Epithelial cell of prostate (primary cell): Measurements from ENCODE around the gene VARS1.

ENCODE experiments used
- DNase-seq: peaks from one replicate; pipeline ENCODE4 v3.0.0-alpha.2; 2011; ENCODE audit warnings: low read depth, low spot score
- H3K27ac ChIP-seq: fragments of 450-650 bp; 2 replicates; pipeline ENCODE4 v1.5.1; 2017; ENCODE audit warnings: mild to moderate bottlenecking

The VARS1 gene

GRCh38 chr6:31775633-31776484 lies 19.7 kb downstream of the VARS1 start:
- no peak overlapping the region for H3K27ac ChIP-seq
- DNase-seq = no peak

- no peak overlapping the region for H3K27ac ChIP-seq
- no peak for DNase-seq
Observed at GRCh38 chr6:31775184-31775583, 20.4 kb downstream of the VARS1 start.

DNA sequence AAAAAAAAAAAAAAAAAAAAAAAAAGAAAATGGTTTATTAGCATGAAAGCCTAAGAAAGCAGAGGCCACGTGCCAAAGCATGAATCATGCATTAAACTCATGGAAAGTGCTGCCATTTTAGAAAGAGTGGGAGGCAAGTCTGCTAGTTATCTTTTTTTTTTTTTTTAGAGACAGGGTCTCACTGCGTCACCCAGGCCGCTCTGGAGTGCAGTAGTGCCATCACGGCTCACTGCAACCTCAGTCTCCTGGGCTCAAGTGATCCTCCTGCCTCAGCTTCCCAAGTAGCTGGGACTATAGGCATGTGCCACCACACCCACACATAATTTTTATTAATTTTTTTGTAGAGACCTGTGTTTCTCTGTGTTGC lies 23.6 kb downstream of the VARS1 start:
- no peak overlapping the region for H3K27ac ChIP-seq
- DNase-seq = no peak

DNA sequence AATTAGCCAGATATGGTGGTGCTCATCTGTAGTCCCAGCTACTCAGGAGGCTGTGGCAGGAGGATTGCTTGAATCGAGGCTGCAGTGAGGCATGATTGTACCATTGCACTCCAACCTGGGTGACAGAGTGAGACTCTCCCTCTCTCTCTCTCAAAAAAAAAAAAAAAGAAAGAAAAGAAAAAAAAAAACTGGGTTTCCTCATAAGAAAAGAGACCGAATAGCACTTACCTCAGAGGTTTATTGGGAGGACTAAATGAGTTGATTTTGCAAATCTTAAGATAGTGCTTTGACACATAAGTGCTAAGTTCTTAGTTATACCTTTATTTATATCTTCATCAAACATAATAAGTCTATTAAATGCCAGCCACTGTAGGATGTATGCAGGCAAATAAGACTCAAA lies 24.7 kb downstream of the VARS1 start:
- DNase-seq = no peak
- H3K27ac ChIP-seq = no peak overlapping the region

- no peak overlapping the region for H3K27ac ChIP-seq
- DNase-seq = no peak
Observed at GRCh38 chr6:31769684-31770371, 25.7 kb downstream of the VARS1 start.

DNA sequence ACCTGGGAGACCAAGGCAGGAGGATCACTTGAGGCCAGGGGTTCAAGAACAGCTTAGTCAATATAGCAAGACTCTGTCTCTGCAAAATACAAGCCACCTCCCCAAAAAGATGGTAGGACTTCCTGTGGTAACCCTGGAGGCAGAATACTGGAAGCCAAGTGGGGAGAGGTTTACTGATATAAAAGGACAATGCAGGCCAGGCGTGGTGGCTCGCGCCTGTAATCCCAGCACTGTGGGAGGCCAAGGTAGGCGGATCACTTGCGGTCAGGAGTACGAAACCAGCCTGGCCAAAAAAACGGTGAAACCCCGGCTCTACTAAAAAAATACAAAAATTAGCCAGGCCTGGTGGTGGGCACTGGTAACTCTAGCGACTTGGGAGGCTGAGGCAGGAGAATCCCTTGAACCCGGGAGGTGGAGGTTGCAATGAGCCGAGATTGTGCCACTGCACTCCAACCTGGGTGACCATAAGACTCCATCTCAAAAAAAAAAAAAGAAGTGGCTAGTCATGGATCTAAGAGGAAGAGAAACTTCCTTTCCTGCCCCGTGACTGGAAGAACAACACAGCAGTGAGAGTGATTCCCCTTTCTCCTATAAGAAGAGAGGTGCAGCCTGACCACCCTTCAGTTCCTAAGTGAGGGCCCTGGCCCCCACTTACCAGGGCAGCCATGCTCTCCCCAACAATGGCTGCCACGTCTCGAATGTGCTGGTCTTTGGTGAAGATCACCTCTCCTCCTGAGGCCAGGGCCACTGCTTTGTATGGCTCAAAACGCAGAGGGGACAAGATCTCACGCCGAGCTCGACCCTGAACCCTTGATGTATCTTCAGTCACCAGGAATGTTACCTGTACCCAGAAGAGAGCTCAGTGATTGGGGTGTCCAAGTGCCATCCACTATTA lies 26.9 kb downstream of the VARS1 start:
- H3K27ac ChIP-seq = no peak overlapping the region
- DNase-seq = no peak

- no peak for DNase-seq
- no peak overlapping the region for H3K27ac ChIP-seq
Observed at GRCh38 chr6:31767096-31767645, 28.4 kb downstream of the VARS1 start.

DNA sequence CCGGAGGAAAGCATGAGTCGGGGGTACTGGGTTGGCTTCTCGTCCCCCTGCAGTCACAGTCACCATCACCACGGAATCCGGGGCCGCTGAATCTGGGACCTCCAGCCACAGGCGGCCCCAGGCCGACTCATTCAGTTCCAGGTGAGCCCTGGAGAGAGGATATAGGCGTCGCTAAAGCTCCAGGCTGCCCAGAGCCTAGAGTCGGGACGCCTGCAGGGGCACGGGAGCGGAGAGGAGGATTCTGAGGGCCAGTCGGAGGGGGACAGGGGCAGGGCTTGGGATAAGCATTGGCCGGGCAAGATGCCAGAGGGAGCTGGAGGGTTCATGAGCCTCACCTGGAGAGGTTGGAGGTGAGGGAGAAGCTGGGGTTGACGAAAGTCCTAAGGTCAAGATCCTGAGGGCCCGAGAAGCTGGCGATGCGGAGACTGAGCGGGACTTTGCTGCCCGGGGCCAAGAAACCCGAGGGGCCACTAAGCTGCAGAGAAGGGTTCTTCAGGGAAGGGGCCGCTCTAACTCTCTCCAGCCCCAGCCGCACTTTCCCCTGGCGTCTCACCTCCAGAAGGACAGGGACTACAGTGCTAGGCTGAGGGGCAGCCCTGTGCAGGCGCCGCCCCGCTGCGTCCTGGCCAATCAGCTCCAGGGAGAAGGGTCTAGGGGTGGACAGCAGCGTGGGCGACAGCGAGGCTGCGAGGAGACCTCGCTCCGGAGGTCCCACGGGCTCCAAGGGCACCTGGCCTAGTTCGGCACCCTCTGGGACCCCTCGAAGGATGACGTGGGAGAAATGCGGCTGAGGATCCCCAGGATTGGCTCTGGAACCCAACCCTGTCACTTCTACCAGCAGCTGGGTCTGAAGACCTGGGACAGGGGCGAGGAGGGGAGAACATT lies 29.4 kb downstream of the VARS1 start:
- DNase-seq = no peak

DNA sequence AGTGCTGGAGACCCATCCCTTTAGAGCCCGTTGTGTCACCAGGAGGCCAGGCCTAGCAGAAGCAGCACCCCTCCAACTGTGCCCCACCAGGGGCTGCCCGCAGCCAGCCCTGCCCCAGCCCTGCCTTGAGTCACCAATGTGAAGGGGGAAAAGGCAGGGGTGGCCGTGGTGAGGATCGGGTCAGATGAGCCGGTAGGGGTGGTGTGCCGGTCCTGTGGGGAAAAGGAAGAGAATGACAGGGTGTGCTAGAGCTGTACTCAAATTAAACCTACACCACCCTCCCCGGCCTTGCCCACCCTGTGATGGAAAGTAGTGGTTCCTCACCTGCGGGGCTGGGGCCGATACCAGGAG lies 30.0 kb downstream of the VARS1 start:
- H3K27ac ChIP-seq = no peak overlapping the region
- no peak for DNase-seq

More for the DNA sequence above, 29.4 kb downstream of the VARS1 start:
- no peak overlapping the region for H3K27ac ChIP-seq

DNA sequence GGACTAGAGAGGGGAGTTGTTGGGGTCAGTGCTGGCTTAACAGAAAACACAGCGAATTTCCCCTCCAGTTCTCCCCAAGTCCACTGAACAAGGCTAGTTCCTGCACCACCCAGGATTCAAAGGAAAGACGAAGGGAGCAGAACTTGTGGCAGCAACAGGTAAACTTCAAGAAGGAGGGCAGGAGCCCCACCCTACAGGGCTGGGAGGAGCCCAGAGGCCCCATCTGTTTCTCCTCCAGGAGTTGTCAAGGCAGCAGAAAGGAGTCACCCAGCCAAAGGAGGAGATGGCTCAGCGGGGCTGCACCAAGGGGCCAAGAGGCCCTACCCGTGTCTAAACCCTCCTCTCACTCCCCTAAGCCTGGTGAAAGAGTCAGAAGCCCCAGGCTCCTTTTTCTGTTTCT lies 31.4 kb downstream of the VARS1 start:
- H3K27ac ChIP-seq = no peak overlapping the region
- no peak for DNase-seq

- no peak for DNase-seq
- no peak overlapping the region for H3K27ac ChIP-seq
Observed at GRCh38 chr6:31763619-31763940, 32.0 kb downstream of the VARS1 start.

GRCh38 chr6:31762878-31763618 lies 32.5 kb downstream of the VARS1 start:
- no peak for DNase-seq
- H3K27ac ChIP-seq = no peak overlapping the region

DNA sequence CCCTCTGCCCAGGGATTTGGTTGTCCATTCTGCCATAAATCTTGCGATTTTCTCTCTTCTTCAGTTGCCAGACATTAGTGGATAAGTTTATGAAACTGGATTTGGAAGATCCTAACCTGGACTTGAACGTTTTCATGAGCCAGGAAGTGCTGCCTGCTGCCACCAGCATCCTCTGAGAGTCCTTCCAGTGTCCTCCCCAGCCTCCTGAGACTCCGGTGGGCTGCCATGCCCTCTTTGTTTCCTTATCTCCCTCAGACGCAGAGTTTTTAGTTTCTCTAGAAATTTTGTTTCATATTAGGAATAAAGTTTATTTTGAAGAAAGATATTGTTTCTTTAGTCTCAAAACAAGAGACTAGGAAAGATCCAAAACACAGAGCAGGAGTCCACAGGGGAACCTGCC lies 33.2 kb downstream of the VARS1 start, which contains the start of gene SAPCD1:
Gene SAPCD1 (plus strand): TSS at position 301 of the 400 bp plus-strand sequence. CDS start 399 bp downstream, outside the sequence.
- no peak within 1 kb of the TSS for H3K27ac ChIP-seq
- DNase-seq = no peak

DNA sequence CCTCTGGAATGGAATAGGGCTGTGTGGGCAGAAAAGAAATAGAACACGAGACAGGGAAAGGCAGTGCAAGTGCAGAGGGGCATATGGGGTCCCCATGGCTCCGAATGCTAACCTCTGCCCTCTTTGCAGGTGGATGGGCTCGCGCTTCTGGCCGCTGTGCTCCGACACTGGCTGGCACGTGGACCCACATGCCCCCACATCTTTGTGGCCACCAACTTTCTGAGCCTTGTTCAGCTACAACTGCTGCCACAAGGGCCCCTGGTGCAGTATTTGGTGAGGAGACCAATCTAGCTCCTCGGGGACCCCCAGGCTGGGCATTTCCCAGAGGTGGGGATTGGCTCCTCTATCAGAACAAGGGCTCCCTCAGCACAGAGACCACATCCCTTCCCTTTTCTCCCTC lies 34.2 kb downstream of the VARS1 start:
- DNase-seq = no peak
- no peak overlapping the region for H3K27ac ChIP-seq

GRCh38 chr6:31760790-31761189 lies 34.8 kb downstream of the VARS1 start:
- no peak for DNase-seq
- no peak overlapping the region for H3K27ac ChIP-seq

GRCh38 chr6:31758281-31758680 lies 37.3 kb downstream of the VARS1 start:
- no peak for DNase-seq

GRCh38 chr6:31752739-31753319 lies 42.7 kb downstream of the VARS1 start:
- H3K27ac ChIP-seq = no peak overlapping the region
- DNase-seq = no peak

More at GRCh38 chr6:31758281-31758680, 37.3 kb downstream of the VARS1 start:
- no peak overlapping the region for H3K27ac ChIP-seq

- DNase-seq = no peak
- H3K27ac ChIP-seq = no peak overlapping the region
Observed at GRCh38 chr6:31750411-31751022, 45.0 kb downstream of the VARS1 start.
